ENCODE measurements around the gene TARS1. TPM values are rescaled to one million over a fixed set of nuclear protein-coding genes. Genes with fewer than 3 reads are reported as not detected.
A peak's percentile ranks its signal among the peaks of the same experiment; 100 is the strongest.

The TARS1 gene
- total RNA-seq, 1 experiment from 2014 or later = 107 TPM

DNA sequence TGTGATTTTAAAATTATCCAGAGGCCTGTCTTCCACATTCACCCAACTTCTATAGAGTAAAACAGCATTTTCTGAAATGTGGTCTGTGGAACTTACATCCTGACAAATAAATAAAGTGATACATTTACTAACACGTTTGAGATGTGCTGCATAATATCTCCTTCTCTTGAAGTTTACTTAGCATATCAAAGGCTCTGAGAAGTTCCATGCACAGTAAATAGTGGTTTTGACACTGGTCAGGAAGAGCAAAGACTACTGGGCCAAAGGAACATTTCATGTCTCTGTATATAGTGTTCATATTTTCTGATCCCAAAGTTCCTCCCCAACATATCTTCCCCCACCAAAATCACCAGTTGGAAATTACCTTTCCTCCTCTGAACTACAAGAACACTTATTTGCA is 30.5 kb upstream of the TARS1 start:
- DNase-seq = no peak
- H3K36me3 ChIP-seq (ENCODE audit: insufficient read depth, low read length) = no peaks in the 10 kb centered on the region
- no peaks in the 10 kb centered on the region for H3K79me2 ChIP-seq (ENCODE audit: low read length)
- no peak overlapping the region for H2AFZ ChIP-seq (ENCODE audit: low read length)
- no peak overlapping the region for H3K27ac ChIP-seq (ENCODE audit: low read length)
- no peaks in the 10 kb centered on the region for H3K4me1 ChIP-seq (ENCODE audit: low read length)
- H4K20me1 ChIP-seq (ENCODE audit: insufficient read depth, low read depth, low read length) = no peaks in the 10 kb centered on the region
- no peak overlapping the region for H3K4me2 ChIP-seq (ENCODE audit: low read depth, low read length, poor library complexity, severe bottlenecking)
- no peak overlapping the region for H3K4me3 ChIP-seq (ENCODE audit: low read length)
- H3K9ac ChIP-seq (ENCODE audit: low read length) = no peak overlapping the region
- no peaks in the 10 kb centered on the region for H3K27me3 ChIP-seq (ENCODE audit: low read length)
- H3K9me3 ChIP-seq (ENCODE audit: low read length) = no peaks in the 10 kb centered on the region
- no peaks in the 10 kb centered on the region for H3K9me2 ChIP-seq (replicated peaks; ENCODE audit: insufficient read depth, low read length)

GRCh38 chr5:33411498-33411897 is 29.3 kb upstream of the TARS1 start:
- no peaks in the 10 kb centered on the region for H3K36me3 ChIP-seq (ENCODE audit: insufficient read depth, low read length)
- no peaks in the 10 kb centered on the region for H3K79me2 ChIP-seq (ENCODE audit: low read length)
- H2AFZ ChIP-seq (ENCODE audit: low read length) = no peak overlapping the region
- no peak overlapping the region for H3K4me3 ChIP-seq (ENCODE audit: low read length)
- DNase-seq = no peak
- no peaks in the 10 kb centered on the region for H3K4me1 ChIP-seq (ENCODE audit: low read length)
- no peaks in the 10 kb centered on the region for H3K27me3 ChIP-seq (ENCODE audit: low read length)
- H3K27ac ChIP-seq (ENCODE audit: low read length) = no peak overlapping the region
- H3K9me2 ChIP-seq (replicated peaks; ENCODE audit: insufficient read depth, low read length) = no peaks in the 10 kb centered on the region
- no peak overlapping the region for H3K4me2 ChIP-seq (ENCODE audit: low read depth, low read length, poor library complexity, severe bottlenecking)
- H3K9me3 ChIP-seq (ENCODE audit: low read length) = no peaks in the 10 kb centered on the region
- H3K9ac ChIP-seq (ENCODE audit: low read length) = no peak overlapping the region
- no peaks in the 10 kb centered on the region for H4K20me1 ChIP-seq (ENCODE audit: insufficient read depth, low read depth, low read length)

DNA sequence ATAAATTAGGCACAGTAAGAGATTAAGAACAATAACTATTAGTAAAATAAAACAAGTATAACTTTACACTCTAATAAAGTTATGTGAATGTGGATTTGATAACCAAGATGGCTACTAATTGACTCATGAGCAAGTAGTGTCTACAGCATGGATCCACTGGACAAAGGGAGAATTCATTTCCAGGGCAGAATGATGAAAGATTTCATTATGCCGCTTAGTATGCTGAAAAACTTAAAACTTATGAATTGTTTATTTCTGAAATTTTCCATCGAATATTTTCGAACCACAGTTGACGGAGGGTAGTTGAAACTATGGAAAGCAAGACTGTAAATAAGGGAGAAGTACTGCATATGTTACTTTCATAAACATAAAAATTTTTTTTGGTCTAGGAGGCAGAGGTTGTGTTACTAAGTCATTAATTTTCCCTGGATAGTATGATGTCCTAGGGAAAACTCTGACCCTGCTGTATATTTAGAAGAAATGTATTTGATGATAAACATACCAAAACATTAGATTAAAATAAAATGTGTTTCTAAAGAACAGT is 24.9 kb upstream of the TARS1 start:
- Histone ChIP-seq H3K27ac (ENCODE audit: low read length) (no peak overlapping the region), H3K9me2 (replicated peaks; ENCODE audit: insufficient read depth, low read length) (no peaks in the 10 kb centered on the region), H3K36me3 (ENCODE audit: insufficient read depth, low read length) (no peaks in the 10 kb centered on the region), H3K27me3 (ENCODE audit: low read length) (no peaks in the 10 kb centered on the region), H3K79me2 (ENCODE audit: low read length) (no peaks in the 10 kb centered on the region), H3K9me3 (ENCODE audit: low read length) (no peaks in the 10 kb centered on the region), H4K20me1 (ENCODE audit: insufficient read depth, low read depth, low read length) (no peaks in the 10 kb centered on the region), H3K4me1 (ENCODE audit: low read length) (no peaks in the 10 kb centered on the region), H3K4me3 (ENCODE audit: low read length) (no peak overlapping the region), H2AFZ (ENCODE audit: low read length) (no peak overlapping the region), H3K4me2 (ENCODE audit: low read depth, low read length, poor library complexity, severe bottlenecking) (no peak overlapping the region), H3K9ac (ENCODE audit: low read length) (no peak overlapping the region)
- DNase-seq = no peak

DNA sequence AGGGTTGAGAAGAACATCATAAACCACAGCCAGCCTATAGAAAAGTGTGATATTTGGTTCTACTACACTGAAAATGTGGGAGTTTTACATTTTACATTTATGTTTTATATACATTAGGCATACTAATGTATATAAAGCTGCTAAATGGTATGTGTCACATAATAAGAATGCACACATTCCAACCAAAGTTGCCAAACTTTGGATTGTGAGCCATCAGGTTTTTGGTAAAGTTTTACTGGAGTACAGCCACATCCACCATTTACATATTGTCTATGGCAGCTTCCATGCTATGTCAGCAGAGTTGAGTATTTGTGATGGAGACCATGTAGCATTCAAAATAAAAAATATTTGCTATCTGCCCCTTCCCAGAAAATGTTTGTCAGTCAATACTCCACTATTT is 23.1 kb upstream of the TARS1 start:
- DNase-seq = no peak
- no peak overlapping the region for H3K9ac ChIP-seq (ENCODE audit: low read length)
- H3K4me3 ChIP-seq (ENCODE audit: low read length) = no peak overlapping the region
- no peaks in the 10 kb centered on the region for H3K27me3 ChIP-seq (ENCODE audit: low read length)
- no peak overlapping the region for H3K4me2 ChIP-seq (ENCODE audit: low read depth, low read length, poor library complexity, severe bottlenecking)
- H3K9me2 ChIP-seq (replicated peaks; ENCODE audit: insufficient read depth, low read length) = no peaks in the 10 kb centered on the region
- no peak overlapping the region for H3K27ac ChIP-seq (ENCODE audit: low read length)
- no peaks in the 10 kb centered on the region for H3K79me2 ChIP-seq (ENCODE audit: low read length)
- no peak overlapping the region for H2AFZ ChIP-seq (ENCODE audit: low read length)
- no peaks in the 10 kb centered on the region for H4K20me1 ChIP-seq (ENCODE audit: insufficient read depth, low read depth, low read length)
- H3K36me3 ChIP-seq (ENCODE audit: insufficient read depth, low read length) = no peaks in the 10 kb centered on the region
- no peaks in the 10 kb centered on the region for H3K4me1 ChIP-seq (ENCODE audit: low read length)
- no peaks in the 10 kb centered on the region for H3K9me3 ChIP-seq (ENCODE audit: low read length)

DNA sequence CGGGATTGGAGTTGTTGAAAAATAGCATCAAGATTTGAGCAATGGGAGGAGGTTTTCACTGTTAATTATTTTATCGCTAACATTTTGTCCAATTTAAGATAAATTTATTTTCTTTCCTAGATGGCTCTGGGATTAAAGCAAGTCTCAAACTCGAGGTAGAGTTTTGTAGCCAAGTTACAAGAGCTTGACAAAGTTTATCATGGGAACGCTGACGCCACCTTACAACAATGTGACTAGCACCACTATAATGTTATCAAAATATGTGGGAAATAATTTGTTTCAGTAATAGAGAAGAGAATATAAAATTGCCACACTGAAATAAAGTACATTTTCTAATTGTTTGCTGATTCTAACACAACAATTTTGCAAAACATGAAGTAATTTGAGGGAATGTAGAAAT is 19.8 kb upstream of the TARS1 start:
- Histone ChIP-seq H3K9me2 (replicated peaks; ENCODE audit: insufficient read depth, low read length) (no peaks in the 10 kb centered on the region), H2AFZ (ENCODE audit: low read length) (no peak overlapping the region)

DNA sequence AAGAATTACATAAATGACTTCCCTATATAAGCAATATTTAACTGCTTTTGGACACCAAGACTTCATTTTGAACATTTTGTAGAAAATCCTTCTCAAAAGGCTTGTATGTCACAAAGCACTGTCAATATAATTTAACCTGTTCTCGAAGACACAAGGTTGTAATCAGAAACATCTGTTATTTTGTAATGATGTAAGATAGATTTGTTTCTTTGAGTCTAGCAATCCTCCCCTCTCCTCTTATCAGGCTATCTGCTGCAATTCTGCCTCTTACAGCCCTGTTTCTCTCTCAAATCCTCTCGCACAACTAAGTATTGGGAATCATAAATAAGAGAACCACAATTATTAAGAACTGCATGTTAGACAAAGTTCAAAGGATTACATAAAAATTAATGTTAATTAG is 18.6 kb upstream of the TARS1 start:
- Histone ChIP-seq H3K36me3 (ENCODE audit: insufficient read depth, low read length) (no peaks in the 10 kb centered on the region), H2AFZ (ENCODE audit: low read length) (no peak overlapping the region), H3K27ac (ENCODE audit: low read length) (no peak overlapping the region), H3K9ac (ENCODE audit: low read length) (no peak overlapping the region), H3K79me2 (ENCODE audit: low read length) (no peaks in the 10 kb centered on the region), H4K20me1 (ENCODE audit: insufficient read depth, low read depth, low read length) (no peaks in the 10 kb centered on the region), H3K9me2 (replicated peaks; ENCODE audit: insufficient read depth, low read length) (no peaks in the 10 kb centered on the region), H3K4me3 (ENCODE audit: low read length) (no peak overlapping the region), H3K4me2 (ENCODE audit: low read depth, low read length, poor library complexity, severe bottlenecking) (no peak overlapping the region), H3K27me3 (ENCODE audit: low read length) (no peaks in the 10 kb centered on the region), H3K4me1 (ENCODE audit: low read length) (no peaks in the 10 kb centered on the region), H3K9me3 (ENCODE audit: low read length) (no peaks in the 10 kb centered on the region)
- DNase-seq = no peak

More for the DNA sequence above, 19.8 kb upstream of the TARS1 start:
- Histone ChIP-seq H3K9ac (ENCODE audit: low read length) (no peak overlapping the region), H3K4me3 (ENCODE audit: low read length) (no peak overlapping the region), H3K9me3 (ENCODE audit: low read length) (no peaks in the 10 kb centered on the region), H3K4me1 (ENCODE audit: low read length) (no peaks in the 10 kb centered on the region), H4K20me1 (ENCODE audit: insufficient read depth, low read depth, low read length) (no peaks in the 10 kb centered on the region), H3K36me3 (ENCODE audit: insufficient read depth, low read length) (no peaks in the 10 kb centered on the region), H3K27me3 (ENCODE audit: low read length) (no peaks in the 10 kb centered on the region), H3K27ac (ENCODE audit: low read length) (no peak overlapping the region), H3K4me2 (ENCODE audit: low read depth, low read length, poor library complexity, severe bottlenecking) (no peak overlapping the region), H3K79me2 (ENCODE audit: low read length) (no peaks in the 10 kb centered on the region)
- DNase-seq = no peak

- Histone ChIP-seq H3K79me2 (ENCODE audit: low read length) (no peaks in the 10 kb centered on the region), H3K4me3 (ENCODE audit: low read length) (no peak overlapping the region), H3K4me2 (ENCODE audit: low read depth, low read length, poor library complexity, severe bottlenecking) (no peak overlapping the region), H3K36me3 (ENCODE audit: insufficient read depth, low read length) (no peaks in the 10 kb centered on the region), H3K4me1 (ENCODE audit: low read length) (no peaks in the 10 kb centered on the region), H3K27me3 (ENCODE audit: low read length) (no peaks in the 10 kb centered on the region), H4K20me1 (ENCODE audit: insufficient read depth, low read depth, low read length) (no peaks in the 10 kb centered on the region), H3K9me3 (ENCODE audit: low read length) (no peaks in the 10 kb centered on the region), H3K27ac (ENCODE audit: low read length) (no peak overlapping the region), H3K9ac (ENCODE audit: low read length) (no peak overlapping the region), H2AFZ (ENCODE audit: low read length) (no peak overlapping the region), H3K9me2 (replicated peaks; ENCODE audit: insufficient read depth, low read length) (no peaks in the 10 kb centered on the region)
- DNase-seq = peak; percentile 61
Observed at GRCh38 chr5:33423018-33423630, 17.6 kb upstream of the TARS1 start.

DNA sequence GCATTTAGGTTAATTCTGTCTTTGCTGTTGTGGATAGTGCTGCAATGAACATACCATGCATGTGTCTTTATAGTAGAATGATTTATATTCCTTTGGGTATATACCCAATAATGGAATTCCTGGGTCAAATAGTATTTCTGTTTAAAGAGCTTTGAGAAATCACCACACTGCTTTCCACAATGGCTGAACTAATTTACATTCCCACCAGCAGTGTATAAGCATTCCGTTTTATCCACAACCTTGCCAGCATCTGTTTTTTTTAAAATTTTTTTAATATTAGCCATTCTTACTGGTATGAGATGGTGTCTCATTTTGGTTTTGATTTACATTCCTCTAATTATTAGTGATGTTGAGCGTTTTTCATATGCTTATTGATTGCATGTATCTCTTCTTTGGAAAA is 15.5 kb upstream of the TARS1 start:
- H3K27ac ChIP-seq (ENCODE audit: low read length) = no peak overlapping the region
- H3K79me2 ChIP-seq (ENCODE audit: low read length) = no peaks in the 10 kb centered on the region
- no peaks in the 10 kb centered on the region for H4K20me1 ChIP-seq (ENCODE audit: insufficient read depth, low read depth, low read length)
- H3K36me3 ChIP-seq (ENCODE audit: insufficient read depth, low read length) = no peaks in the 10 kb centered on the region
- H3K4me1 ChIP-seq (ENCODE audit: low read length) = no peaks in the 10 kb centered on the region
- H3K9ac ChIP-seq (ENCODE audit: low read length) = no peak overlapping the region
- no peaks in the 10 kb centered on the region for H3K9me3 ChIP-seq (ENCODE audit: low read length)
- H3K9me2 ChIP-seq (replicated peaks; ENCODE audit: insufficient read depth, low read length) = no peaks in the 10 kb centered on the region
- no peak for DNase-seq
- H3K4me3 ChIP-seq (ENCODE audit: low read length) = no peak overlapping the region
- H3K4me2 ChIP-seq (ENCODE audit: low read depth, low read length, poor library complexity, severe bottlenecking) = no peak overlapping the region
- H2AFZ ChIP-seq (ENCODE audit: low read length) = no peak overlapping the region
- H3K27me3 ChIP-seq (ENCODE audit: low read length) = no peaks in the 10 kb centered on the region
